NCI-H82 (cell line): ENCODE results near the gene NDRG2.
A peak's percentile ranks its signal among the peaks of the same experiment; 100 is the strongest.
"Not testable (repeated sequence)": the region's sequence is repeated elsewhere in the genome, so short reads cannot be mapped to it uniquely, and the experiment has no call there.

Experiments
- DNase-seq: peaks from one replicate; lab custom pipeline; 2025; lab: John Stamatoyannopoulos, UW

NDRG2 gene

DNA sequence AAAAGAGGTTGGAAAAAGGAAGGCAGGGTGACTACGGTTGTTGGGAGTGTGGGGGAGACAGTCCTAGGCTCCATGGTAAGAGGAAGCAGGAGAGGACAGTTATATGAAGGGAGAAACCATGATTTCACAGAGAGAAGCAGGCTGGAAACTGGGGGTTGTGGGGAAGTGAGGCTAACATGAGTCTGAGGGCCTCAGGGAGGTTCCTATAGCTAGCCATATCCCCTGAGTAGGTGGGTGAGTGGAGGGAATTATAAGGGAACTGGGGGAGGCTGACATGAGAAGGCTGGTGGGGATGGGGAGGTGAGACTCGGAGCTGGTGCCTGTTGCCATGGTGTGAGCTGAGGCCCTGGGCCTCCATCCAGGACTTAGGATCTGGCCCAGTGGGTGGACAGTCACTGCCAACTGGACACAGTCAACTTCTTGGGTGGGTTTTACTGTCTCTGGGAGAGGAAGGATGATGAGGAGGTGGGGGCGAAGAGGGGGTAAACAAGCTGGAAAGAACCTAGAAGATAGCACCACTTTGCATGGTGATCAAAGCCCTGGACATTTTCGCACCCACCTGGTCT lies 8.4 kb upstream of the NDRG2 start:
- DNase-seq: no peak

GRCh38 chr14:21032326-21033132 lies 7.7 kb upstream of the NDRG2 start:
- no peak for DNase-seq

DNA sequence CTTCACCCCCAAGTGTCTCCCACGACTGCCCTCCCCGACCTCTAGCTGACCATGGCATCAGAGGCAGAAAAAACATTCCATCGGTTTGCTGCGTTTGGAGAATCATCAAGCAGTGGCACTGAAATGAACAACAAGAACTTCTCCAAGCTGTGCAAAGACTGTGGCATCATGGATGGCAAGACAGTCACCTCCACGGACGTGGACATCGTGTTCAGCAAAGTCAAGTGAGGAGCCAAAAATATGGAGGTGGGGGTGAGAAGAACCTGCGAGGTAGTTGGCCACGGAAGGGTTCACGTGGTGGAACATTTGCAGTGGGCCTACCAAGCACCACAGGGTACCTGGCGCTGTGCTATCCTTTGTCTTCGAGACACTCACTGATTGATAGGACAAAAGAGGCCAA lies 5.7 kb upstream of the NDRG2 start:
- DNase-seq: no peak

DNA sequence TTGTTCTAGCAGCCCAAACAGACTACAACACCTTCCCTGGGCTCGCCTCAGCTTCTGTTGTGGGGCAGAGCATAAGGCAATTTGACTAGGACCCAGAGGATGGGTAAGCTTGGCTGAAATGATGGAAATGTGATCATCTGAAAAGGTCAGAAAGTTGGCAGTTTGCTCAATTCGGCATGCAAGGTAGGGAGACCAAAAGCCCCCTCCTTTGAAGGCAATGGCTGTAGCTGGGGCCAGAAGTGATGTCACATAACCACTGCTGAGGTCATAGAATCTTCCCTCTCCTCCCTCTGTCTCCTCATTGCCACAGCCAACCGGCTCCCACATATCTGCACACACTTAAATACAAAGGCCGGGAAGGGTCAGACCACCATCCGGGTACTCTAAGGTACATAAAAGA lies 5.1 kb upstream of the NDRG2 start, which contains the start of gene TPPP2:
Gene TPPP2, plus strand, starts transcription at position 301 of the 400 bp plus-strand sequence. CDS start 365 bp downstream, outside the sequence.
- DNase-seq: no peak

DNA sequence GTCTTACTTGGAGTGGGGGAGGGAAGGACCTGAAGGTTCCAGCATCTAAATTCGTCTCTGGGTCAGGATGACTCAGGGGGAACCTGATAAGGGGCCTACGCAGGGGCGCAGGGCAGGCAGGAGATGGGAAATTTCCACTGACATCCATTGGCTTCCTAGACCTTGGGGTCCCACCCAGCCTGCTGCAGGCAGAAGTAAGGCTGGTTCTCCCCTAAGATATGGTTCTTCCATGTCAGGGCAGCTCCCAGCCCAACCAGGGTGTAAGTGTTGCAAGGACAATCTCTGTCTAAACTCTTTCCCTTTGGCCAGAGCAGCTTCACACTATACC lies 2.1 kb upstream of the NDRG2 start:
- DNase-seq: no peak

GRCh38 chr14:21026274-21026987 lies 1.6 kb upstream of the NDRG2 start:
- DNase-seq: no peak

DNA sequence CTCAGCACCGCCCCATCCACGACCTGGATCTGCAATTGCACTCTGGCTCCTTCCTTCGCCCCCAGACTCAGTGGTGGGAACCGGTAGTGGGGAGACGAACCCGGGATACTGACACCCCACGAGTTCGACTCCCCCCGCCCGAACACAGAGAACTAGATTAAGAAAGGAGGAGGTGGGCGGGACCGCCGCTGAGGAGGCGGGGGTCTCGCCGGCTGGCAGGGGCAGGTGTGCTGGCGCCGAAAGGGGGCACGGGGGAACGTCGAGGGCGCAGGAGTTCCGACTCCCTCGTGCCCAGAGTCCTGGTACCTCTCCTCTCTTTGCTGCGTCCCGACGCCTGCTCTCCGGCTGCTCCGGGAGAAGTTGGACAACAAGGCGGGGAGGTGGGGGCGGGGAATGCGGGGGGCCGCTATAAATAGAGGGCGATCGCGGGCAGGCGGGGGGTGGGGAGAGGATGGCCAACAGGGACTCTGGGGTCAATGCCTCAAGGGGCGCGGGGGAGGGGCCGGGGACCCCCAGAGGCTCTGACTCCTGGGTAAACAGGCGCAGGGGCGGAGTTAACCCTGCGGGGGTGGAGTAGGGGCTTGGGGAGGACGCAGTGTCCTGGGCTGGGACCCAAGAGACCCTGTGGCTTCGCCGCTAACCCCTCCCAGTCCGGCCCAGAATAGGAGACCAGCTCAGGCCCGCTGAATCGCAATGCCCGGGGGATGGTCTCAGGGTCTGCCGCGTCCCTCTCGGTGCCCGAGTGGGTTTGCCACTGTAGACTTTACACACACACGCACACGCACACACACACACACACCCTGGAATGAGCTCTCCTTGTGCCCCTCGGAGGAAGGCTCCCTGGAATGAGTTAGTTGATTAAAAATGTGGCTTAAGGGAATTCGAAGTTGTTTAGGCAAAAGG lies 761 bp upstream of the NDRG2 start:
- DNase-seq: peak; percentile 49

DNA sequence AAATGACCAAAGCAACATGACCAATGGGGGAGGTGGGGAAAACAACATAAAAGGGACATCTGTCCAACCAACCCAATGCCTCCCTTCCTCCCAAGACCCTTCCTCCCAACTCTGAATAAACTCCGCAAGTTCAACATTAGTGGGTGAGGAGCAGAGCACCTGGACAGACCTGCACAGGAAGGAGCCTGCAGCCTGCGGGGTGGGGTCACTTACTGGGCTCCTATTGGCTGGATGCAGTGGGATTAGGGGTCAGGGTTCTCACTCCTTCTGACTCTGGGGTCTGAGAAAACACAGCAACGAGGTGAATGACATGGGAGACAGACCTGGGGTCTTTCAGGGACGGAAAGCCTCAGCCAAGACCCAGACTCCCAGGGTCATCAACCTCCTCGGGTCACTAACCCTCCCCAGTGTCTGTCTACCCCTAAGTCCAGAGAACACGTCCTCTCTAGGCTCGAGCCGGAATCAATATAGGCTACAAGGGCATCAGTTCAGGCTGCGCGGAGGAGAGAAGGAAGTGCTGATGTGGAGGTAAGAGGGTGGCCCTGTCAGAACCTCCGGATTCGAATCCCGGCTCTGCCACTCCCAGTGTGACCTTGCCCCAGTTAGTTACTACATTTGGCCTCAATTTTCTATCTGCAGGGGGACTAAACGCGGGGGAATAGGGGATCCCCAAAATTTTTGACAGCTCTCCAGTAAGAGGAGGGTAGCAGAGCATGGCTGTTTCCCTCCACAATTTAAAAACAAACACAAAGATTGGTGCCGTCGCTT lies 860 bp downstream of the NDRG2 start:
- DNase-seq: peak; percentile 17

DNA sequence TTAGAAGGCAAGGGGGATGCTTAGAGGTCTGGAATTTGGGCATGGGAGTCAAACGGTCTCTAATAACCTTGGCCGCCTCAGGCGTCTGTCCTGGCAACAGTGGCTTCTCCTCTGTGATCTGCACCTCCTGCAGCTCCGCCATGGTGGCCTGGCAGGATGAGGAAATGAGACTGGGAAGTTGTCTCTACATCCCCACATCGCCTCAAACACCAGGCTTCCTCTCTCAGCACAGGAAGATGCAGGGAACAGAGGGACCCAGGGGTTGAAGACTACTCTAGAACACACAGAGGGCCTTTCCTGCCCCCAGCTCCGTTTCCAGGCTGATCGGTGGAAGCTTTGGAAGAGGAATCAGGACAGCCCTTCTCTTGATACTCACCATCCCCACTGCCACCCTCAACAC lies 1.7 kb downstream of the NDRG2 start:
- DNase-seq: no peak

DNA sequence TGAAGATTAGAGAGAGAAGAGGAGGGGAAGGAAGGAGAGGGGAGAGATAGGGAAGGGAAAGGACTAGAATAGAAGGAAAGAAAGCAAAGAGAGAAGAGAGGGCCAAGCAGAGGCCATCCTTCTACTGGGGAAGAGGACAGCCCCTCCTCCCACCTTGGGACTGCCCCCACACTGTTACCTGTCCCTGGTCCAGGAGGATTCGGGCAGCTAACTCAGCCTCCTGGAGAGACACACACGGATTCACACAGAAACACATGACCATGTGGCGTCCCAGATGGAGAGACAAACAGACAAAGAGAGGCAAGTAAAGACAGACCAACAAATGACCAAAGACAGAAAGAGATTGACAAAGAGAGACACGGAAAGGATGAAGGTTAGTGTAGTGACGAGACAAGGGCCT lies 2.2 kb downstream of the NDRG2 start:
- DNase-seq: no peak

GRCh38 chr14:21020977-21021545 lies 3.8 kb downstream of the NDRG2 start:
- no peak for DNase-seq

GRCh38 chr14:21019366-21019765 lies 5.5 kb downstream of the NDRG2 start:
- no peak for DNase-seq

DNA sequence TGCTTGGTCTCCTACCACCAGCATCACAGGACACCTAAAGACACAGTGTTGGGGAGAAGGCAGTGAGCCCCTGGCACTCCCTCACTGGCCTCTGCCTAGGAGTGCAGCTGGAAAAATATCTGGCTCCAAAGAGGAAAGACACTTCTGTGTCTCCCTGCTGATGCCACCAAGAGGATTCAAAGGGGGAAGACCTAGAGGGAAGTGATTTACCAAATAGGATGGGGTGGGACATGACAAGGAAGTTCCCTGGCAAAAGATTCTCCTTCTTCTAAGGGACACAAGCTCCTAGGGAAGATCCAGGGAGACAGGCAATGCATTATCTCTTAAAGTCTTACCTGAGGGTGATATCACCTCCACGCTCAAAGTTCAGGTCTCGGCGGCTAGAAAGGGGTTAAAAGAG lies 6.1 kb downstream of the NDRG2 start:
- DNase-seq: no peak

DNA sequence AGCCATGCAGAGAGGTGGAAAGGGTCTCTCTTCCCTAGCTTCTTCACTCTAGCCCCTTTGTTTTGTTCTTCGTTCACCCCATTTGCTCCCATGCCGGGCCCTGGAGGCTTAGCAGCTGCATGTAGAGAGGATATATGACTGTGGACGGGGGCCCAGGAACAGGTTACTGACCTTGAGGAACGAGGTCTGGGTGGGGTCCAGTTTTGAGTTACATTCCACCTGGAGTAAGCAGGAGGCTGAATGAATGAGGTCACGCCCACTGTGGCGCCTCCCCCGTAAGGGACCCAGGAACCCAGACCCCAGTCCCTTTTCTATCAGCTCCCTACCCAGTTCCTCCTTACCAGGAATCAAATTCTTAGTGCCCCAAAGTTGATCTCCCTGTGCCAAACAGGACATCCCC lies 6.6 kb downstream of the NDRG2 start:
- DNase-seq: no peak

DNA sequence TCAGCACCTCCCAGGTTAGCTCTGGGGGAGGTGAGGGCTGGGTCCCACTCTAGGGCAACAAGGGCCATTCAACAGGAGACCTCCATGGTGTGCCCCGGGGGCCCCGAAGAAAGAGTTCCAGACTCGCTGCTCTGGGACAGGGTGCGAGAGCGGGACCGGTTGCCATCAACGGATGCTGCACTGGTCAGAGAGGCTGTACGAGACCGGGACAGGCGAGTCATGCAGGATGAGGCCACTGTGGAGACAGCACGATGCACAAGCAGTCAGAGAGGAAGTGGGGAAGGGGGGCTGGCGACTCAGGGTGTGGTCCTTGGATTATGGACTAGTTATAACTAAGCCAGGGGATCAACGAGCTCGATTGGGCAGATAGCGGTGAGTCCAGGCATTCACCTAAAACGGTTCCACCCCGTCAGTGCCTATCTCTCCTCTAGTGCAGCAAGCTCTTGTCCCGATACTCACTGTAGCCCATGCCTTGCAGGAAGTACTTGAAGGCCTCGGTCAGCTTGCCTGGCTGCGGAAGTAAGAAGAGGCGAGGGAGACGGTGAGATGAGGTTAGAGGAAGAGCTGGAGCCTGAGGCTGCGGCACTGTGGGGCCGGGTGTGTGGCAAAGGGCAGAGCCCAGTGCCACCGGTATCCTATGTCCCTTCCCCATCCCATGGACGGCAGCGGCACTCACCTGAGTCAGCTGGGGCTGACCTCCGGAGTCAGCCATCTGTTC lies 7.2 kb downstream of the NDRG2 start:
- DNase-seq: no peak

GRCh38 chr14:21016413-21017190 lies 8.3 kb downstream of the NDRG2 start:
- DNase-seq: no peak

- DNase-seq: no peak
Observed at GRCh38 chr14:21015312-21015711, 9.5 kb downstream of the NDRG2 start.

GRCh38 chr14:21014761-21015190 lies 10.1 kb downstream of the NDRG2 start:
- DNase-seq: peak; percentile 92

GRCh38 chr14:21011136-21011535 lies 13.7 kb downstream of the NDRG2 start:
- no peak for DNase-seq

DNA sequence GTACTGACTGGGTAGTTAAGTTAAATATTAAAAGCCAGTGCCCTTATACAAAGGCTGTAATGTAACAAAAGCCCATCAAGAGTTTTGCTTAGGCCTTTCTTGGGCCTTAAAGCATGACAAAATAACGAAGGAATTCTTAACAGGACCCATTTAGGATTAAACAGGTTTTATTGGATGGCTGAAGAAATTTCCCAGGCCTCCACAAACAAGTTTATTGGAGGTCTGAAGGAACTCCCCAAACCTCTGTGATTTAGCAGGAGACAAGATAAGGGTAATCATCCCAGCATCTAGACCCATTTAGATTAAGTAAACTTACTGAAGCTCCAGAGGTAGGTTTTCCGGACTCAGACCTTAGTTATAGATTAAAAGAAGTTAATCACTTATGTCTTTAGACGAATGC lies 15.1 kb downstream of the NDRG2 start:
- not testable (repeated sequence) for DNase-seq
